OCI-LY7 (cell line): Measurements from ENCODE around the gene TFCP2L1.

Experiments
- EZH2phosphoT487 ChIP-seq: fragments of 200-600 bp; sonication (generic); IDR thresholded peaks from 2 replicates; pipeline ENCODE4 v1.6.1; 2018; ENCODE audit warnings: low read depth, borderline replicate concordance, mild to moderate bottlenecking, mixed run types, antibody characterized with exemption, low read length, moderate library complexity, mixed read lengths
- TF ChIP-seq, protein P1 (sequence below): fragments of 200-600 bp; sonication (generic); conservative IDR thresholded peaks from 2 replicates; pipeline ENCODE4 v1.5.1; 2014; ENCODE audit warnings: mild to moderate bottlenecking, antibody characterized with exemption, low read length, moderate library complexity, mixed read lengths

DNA sequence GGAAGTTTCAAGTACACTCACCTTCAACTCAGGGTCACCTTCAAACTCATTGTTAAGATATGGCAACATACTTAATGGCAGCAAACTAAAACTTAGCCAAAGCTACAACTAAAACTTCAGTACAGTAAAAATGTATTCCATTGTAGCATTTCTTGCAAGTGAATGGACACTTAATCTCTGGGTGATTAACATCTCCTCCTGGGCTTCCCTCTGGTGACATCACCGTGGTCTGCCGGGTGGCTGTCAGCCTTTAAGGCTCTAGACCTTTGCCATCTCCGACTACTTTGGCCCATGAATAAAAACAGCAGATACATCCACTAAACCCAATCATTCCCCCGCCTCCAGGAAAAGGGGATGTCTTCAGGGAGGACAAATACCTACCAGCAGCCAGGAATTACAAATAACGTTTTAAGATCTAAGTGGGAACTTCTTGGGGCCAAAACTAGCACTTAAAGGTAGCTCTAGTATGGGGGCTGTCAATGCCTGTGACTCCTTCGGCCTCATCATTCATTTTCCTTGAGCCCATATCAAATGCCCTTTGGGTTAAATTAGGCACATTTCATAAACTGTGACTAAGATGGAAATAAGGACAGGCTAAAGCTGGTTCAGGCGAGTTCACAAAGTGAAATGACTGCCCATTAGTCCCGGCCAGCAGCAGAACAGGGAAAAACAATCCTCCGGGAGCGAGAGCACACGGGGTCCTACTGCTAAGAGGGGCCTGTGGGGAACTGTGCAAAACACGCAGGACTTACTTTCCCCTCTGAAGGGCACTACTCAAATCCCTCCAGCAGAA, 1.1 kb downstream of the TFCP2L1 start:
- TF ChIP-seq, protein P1, sequence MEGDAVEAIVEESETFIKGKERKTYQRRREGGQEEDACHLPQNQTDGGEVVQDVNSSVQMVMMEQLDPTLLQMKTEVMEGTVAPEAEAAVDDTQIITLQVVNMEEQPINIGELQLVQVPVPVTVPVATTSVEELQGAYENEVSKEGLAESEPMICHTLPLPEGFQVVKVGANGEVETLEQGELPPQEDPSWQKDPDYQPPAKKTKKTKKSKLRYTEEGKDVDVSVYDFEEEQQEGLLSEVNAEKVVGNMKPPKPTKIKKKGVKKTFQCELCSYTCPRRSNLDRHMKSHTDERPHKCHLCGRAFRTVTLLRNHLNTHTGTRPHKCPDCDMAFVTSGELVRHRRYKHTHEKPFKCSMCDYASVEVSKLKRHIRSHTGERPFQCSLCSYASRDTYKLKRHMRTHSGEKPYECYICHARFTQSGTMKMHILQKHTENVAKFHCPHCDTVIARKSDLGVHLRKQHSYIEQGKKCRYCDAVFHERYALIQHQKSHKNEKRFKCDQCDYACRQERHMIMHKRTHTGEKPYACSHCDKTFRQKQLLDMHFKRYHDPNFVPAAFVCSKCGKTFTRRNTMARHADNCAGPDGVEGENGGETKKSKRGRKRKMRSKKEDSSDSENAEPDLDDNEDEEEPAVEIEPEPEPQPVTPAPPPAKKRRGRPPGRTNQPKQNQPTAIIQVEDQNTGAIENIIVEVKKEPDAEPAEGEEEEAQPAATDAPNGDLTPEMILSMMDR = no peak
- no peak for TF ChIP-seq EZH2phosphoT487
